H1 (cell line): ENCODE data around the gene UNC119. TPM values are rescaled to one million over a fixed set of nuclear protein-coding genes. Genes with fewer than 3 reads are reported as not detected.

Experiments used
- CTCF ChIA-PET: fragments of 300-600 bp; sonication (Branson Sonifier 250); formaldehyde crosslinking; loops from one replicate; lab custom pipeline; 2021; ENCODE audit not compliant: partially characterized antibody; lab: Charles Lee
- POLR2A ChIA-PET: fragments of 300-600 bp; sonication (Branson Sonifier 250); formaldehyde crosslinking; loops from one replicate; lab custom pipeline; 2021; ENCODE audit warnings: inconsistent platforms; ENCODE audit not compliant: partially characterized antibody; lab: Charles Lee
- DNase-seq, 2 experiments: peaks; one replicate each; pipeline versions ENCODE4 v3.0.0 to v3.0.0-alpha.2; 2010 to 2022; ENCODE audit warnings: low spot score in 2 of 2, low read depth in 1 of 2, mixed read lengths in 1 of 2
- FAIRE-seq: peaks from 2 replicates; lab custom pipeline; 2011; peaks lifted over from hg19 to GRCh38; lab: Jason Lieb, UNC
- H2AFZ ChIP-seq: 2 replicates; pipeline ENCODE4 v1.8.1; 2012; ENCODE audit warnings: low read length, inconsistent platforms
- H2AK5ac ChIP-seq: 2 replicates; pipeline ENCODE4 v1.6.1; 2013; ENCODE audit warnings: low read depth, low read length
- H2BK120ac ChIP-seq: replicated peaks from 2 replicates; pipeline ENCODE3; 2013; ENCODE audit warnings: low read depth, low read length, inconsistent platforms
- H2BK12ac ChIP-seq: 2 replicates; pipeline ENCODE4 v1.6.1; 2013; ENCODE audit warnings: low read depth, low read length
- H2BK15ac ChIP-seq: 2 replicates; pipeline ENCODE4 v1.6.1; 2013; ENCODE audit warnings: low read length
- H2BK20ac ChIP-seq: 2 replicates; pipeline ENCODE4 v1.6.1; 2013; ENCODE audit warnings: low read length
- H2BK5ac ChIP-seq: 2 replicates; pipeline ENCODE4 v1.6.1; 2013; ENCODE audit warnings: low read depth, low read length
- H3K14ac ChIP-seq: 2 replicates; pipeline ENCODE4 v1.6.1; 2013; ENCODE audit warnings: inconsistent platforms; ENCODE audit not compliant: insufficient read length
- H3K18ac ChIP-seq: 2 replicates; pipeline ENCODE4 v1.6.1; 2013; ENCODE audit warnings: low read length; ENCODE audit errors: extremely low read depth
- H3K23ac ChIP-seq: 2 replicates; pipeline ENCODE4 v1.6.1; 2013; ENCODE audit warnings: inconsistent platforms; ENCODE audit not compliant: insufficient read length
- H3K23me2 ChIP-seq: 2 replicates; pipeline ENCODE4 v1.6.1; 2013; ENCODE audit warnings: low read depth, low read length
- H3K27ac ChIP-seq: 2 replicates; pipeline ENCODE4 v1.6.1; 2011; ENCODE audit warnings: low read depth, low read length, inconsistent platforms
- H3K27me3 ChIP-seq, 4 experiments: replicated peaks in 1 of 4; 1 replicate in 1 of 4; 2 replicates in 3 of 4; pipeline versions ENCODE4 v1.6.1 to v1.8.1; 2011 to 2013; ENCODE audit warnings: low read length in 3 of 4, mild to moderate bottlenecking in 3 of 4, inconsistent platforms in 2 of 4, mixed read lengths in 2 of 4, moderate library complexity in 1 of 4; ENCODE audit not compliant: control insufficient read depth in 3 of 4, insufficient read depth in 3 of 4; ENCODE audit errors: extremely low read depth in 1 of 4
- H3K36me3 ChIP-seq, 4 experiments: 2 replicates each; pipeline versions ENCODE4 v1.6.1 to v1.8.1; 2011 to 2013; ENCODE audit warnings: mild to moderate bottlenecking in 4 of 4, low read length in 3 of 4, moderate library complexity in 2 of 4, control low read depth in 1 of 4, inconsistent platforms in 1 of 4; ENCODE audit not compliant: insufficient read depth in 4 of 4, control insufficient read depth in 2 of 4
- H3K4ac ChIP-seq: replicated peaks from 2 replicates; pipeline ENCODE3; 2013; ENCODE audit warnings: low read length, low read depth, mixed read lengths, inconsistent platforms; ENCODE audit not compliant: insufficient read length
- H3K4me1 ChIP-seq, 4 experiments: replicated peaks in 1 of 4; 1 replicate in 1 of 4; 2 replicates in 3 of 4; pipeline versions ENCODE4 v1.6.1 to v1.8.1; 2011 to 2013; ENCODE audit warnings: low read length in 3 of 4, inconsistent platforms in 2 of 4, mixed read lengths in 1 of 4; ENCODE audit not compliant: insufficient read depth in 4 of 4, control insufficient read depth in 3 of 4
- H3K4me2 ChIP-seq, 2 experiments: 2 replicates each; pipeline versions ENCODE4 v1.6.1 to v1.8.1; 2011 to 2013; ENCODE audit warnings: low read depth in 2 of 2, low read length in 2 of 2, control low read depth in 1 of 2, inconsistent platforms in 1 of 2, mild to moderate bottlenecking in 1 of 2; ENCODE audit not compliant: insufficient read depth in 1 of 2
- H3K4me3 ChIP-seq, 4 experiments: fragments of 200-600, 300-600 bp in 1 of 4; sonication (generic), shearing (Covaris generic), sonication (Bioruptor Twin) in 1 of 4; 2 replicates each; pipeline versions ENCODE4 v1.5.1 to v1.8.1; 2011 to 2016; ENCODE audit warnings: low read length in 4 of 4, low read depth in 3 of 4, control low read depth in 2 of 4, inconsistent platforms in 2 of 4, mild to moderate bottlenecking in 2 of 4, mixed read lengths in 1 of 4, moderate library complexity in 1 of 4; ENCODE audit not compliant: insufficient read depth in 2 of 4; ENCODE audit errors: extremely low read depth in 1 of 4
- H3K56ac ChIP-seq: replicated peaks from 2 replicates; pipeline ENCODE3; 2013; ENCODE audit warnings: low read depth, mild to moderate bottlenecking, mixed read lengths, low read length, inconsistent platforms; ENCODE audit not compliant: insufficient read length
- H3K79me1 ChIP-seq: 2 replicates; pipeline ENCODE4 v1.6.1; 2013; ENCODE audit warnings: low read depth, low read length, control low read depth
- H3K79me2 ChIP-seq, 2 experiments: 2 replicates each; pipeline versions ENCODE4 v1.6.1 to v1.8.1; 2012 to 2013; ENCODE audit warnings: low read length in 2 of 2, mild to moderate bottlenecking in 2 of 2, inconsistent platforms in 1 of 2; ENCODE audit not compliant: insufficient read depth in 2 of 2, control insufficient read depth in 1 of 2
- H3K9ac ChIP-seq, 4 experiments: replicated peaks in 1 of 4; 1 replicate in 1 of 4; 2 replicates in 3 of 4; pipeline versions ENCODE4 v1.6.1 to v1.8.1; 2011 to 2013; ENCODE audit warnings: low read depth in 3 of 4, low read length in 3 of 4, control low read depth in 2 of 4, mild to moderate bottlenecking in 2 of 4, moderate library complexity in 2 of 4, inconsistent platforms in 1 of 4; ENCODE audit errors: extremely low read depth in 1 of 4
- H3K9me3 ChIP-seq, 2 experiments: 2 replicates each; pipeline versions ENCODE4 v1.6.1 to v1.8.1; 2012 to 2013; ENCODE audit warnings: mild to moderate bottlenecking in 2 of 2, moderate library complexity in 2 of 2, control low read depth in 1 of 2, inconsistent platforms in 1 of 2, low read depth in 1 of 2, low read length in 1 of 2, mixed read lengths in 1 of 2; ENCODE audit not compliant: insufficient read depth in 2 of 2
- H4K20me1 ChIP-seq, 2 experiments: replicated peaks in 1 of 2; 2 replicates each; pipeline versions ENCODE3 to v1.8.1; 2011 to 2013; ENCODE audit warnings: inconsistent platforms in 2 of 2, low read length in 2 of 2, mild to moderate bottlenecking in 1 of 2; ENCODE audit not compliant: insufficient read depth in 2 of 2, control insufficient read depth in 1 of 2
- H4K5ac ChIP-seq: 2 replicates; pipeline ENCODE4 v1.6.1; 2013; ENCODE audit warnings: low read length, low read depth, mixed read lengths, inconsistent platforms; ENCODE audit not compliant: insufficient read length
- H4K8ac ChIP-seq: 2 replicates; pipeline ENCODE4 v1.8.0; 2013; ENCODE audit warnings: mild to moderate bottlenecking, moderate library complexity, low read length, inconsistent platforms; ENCODE audit not compliant: insufficient read depth; ENCODE audit errors: extremely low read depth
- H4K91ac ChIP-seq: replicated peaks from 2 replicates; pipeline ENCODE3; 2013; ENCODE audit warnings: low read length, mixed read lengths, inconsistent platforms; ENCODE audit not compliant: insufficient read length
- CBX8 ChIP-seq: fragments of 300-800, 300-1000 bp; sonication (generic); IDR thresholded peaks from 2 replicates; pipeline ENCODE4 v1.7.1; 2016; ENCODE audit warnings: low read depth, low read length, borderline replicate concordance
- JUND ChIP-seq: IDR thresholded peaks from 2 replicates; pipeline ENCODE4 v1.6.1; 2011; ENCODE audit warnings: mild to moderate bottlenecking, improper control_type of control experiment, low read length
- MAX ChIP-seq: IDR thresholded peaks from 2 replicates; pipeline ENCODE4 v1.6.1; 2012; ENCODE audit warnings: inconsistent platforms
- NRF1 ChIP-seq: IDR thresholded peaks from 2 replicates; pipeline ENCODE4 v1.6.1; 2011; ENCODE audit warnings: mild to moderate bottlenecking, low read depth, low read length, improper control_type of control experiment
- POLR2A ChIP-seq, 2 experiments: IDR thresholded peaks; 1 replicate in 1 of 2; 2 replicates in 1 of 2; pipeline ENCODE4 v1.6.1; 2011; ENCODE audit warnings: low read depth in 2 of 2, low read length in 2 of 2, mild to moderate bottlenecking in 2 of 2; ENCODE audit errors: control extremely low read depth in 1 of 2
- POLR2AphosphoS5 ChIP-seq: IDR thresholded peaks from 2 replicates; pipeline ENCODE4 v1.6.1; 2011; ENCODE audit warnings: low read depth, low read length
- RAD21 ChIP-seq, 2 experiments: IDR thresholded peaks in 1 of 2; conservative IDR thresholded peaks in 1 of 2; 2 replicates each; pipeline ENCODE4 v1.6.1; 2011; ENCODE audit warnings: low read depth in 2 of 2, low read length in 2 of 2, improper control_type of control experiment in 1 of 2, inconsistent platforms in 1 of 2, mild to moderate bottlenecking in 1 of 2, moderate library complexity in 1 of 2
- RXRA ChIP-seq: IDR thresholded peaks from 2 replicates; pipeline ENCODE4 v1.6.1; 2011; ENCODE audit warnings: low read depth, mild to moderate bottlenecking, low read length, moderate library complexity; ENCODE audit not compliant: insufficient read depth
- SUZ12 ChIP-seq: fragments of 200-600 bp; sonication (generic); IDR thresholded peaks from 2 replicates; pipeline ENCODE4 v1.6.1; 2012; ENCODE audit warnings: mild to moderate bottlenecking, inconsistent platforms, low read length, moderate library complexity, mixed read lengths
- TAF1 ChIP-seq: IDR thresholded peaks from 2 replicates; pipeline ENCODE4 v1.6.1; 2011; ENCODE audit warnings: mild to moderate bottlenecking, low read depth, low read length
- TAF7 ChIP-seq: optimal IDR thresholded peaks from 2 replicates; pipeline ENCODE3; 2011; ENCODE audit warnings: low read depth, mild to moderate bottlenecking, inconsistent platforms, low read length, moderate library complexity, borderline replicate concordance
- WGBS, 2 experiments: shearing (Covaris generic) in 1 of 2; methylation state at CpG; one replicate each; pipeline versions ENCODE4 v1.1.6 to v1.1.7; 2013 to 2015; ENCODE audit warnings: low lambda C conversion rate in 2 of 2, mixed read lengths in 2 of 2, inconsistent platforms in 1 of 2, low coverage in 1 of 2, missing lambda C conversion rate in 1 of 2; ENCODE audit not compliant: insufficient replicate concordance in 2 of 2, insufficient coverage in 1 of 2, insufficient read length in 1 of 2; ENCODE audit errors: extremely low coverage in 1 of 2, missing lambda C conversion rate in 1 of 2; 5-methylcytosine and 5-hydroxymethylcytosine counted together
- polyA plus RNA-seq, 7 experiments: library from polyadenylated mRNA; depleted of rRNA in 3 of 7; stranded (reverse) in 5 of 7; unstranded in 2 of 7; fragments of >200 nt in 5 of 7; fragments of 200-250 nt in 2 of 7; gene quantifications; 1 replicate in 5 of 7; 2 replicates in 1 of 7; 4 replicates in 1 of 7; pipeline versions ENCODE4 v1.2.1 to v1.2.3, GENCODE V29; 2011 to 2013; ENCODE audit warnings: missing spikeins in 2 of 7, mixed read lengths in 2 of 7
- total RNA-seq: library from RNA; stranded (reverse); fragmentation: NEBNext Ultra II Directional; extraction: Animal tissue kit (Norgen Biotek cat#: 25700); gene quantifications from 2 replicates; pipeline ENCODE4 v1.2.1, GENCODE V29; 2021

The UNC119 gene
- total and polyA plus RNA-seq, 2 of the 8 experiments (the other 6 are each of a cell fraction or from before 2014, with no cell fraction given) = 43.5 to 94.4 TPM

- H3K14ac ChIP-seq = no peak overlapping the region
- H2BK20ac ChIP-seq = no peak overlapping the region
- H4K5ac ChIP-seq = no peak overlapping the region
- H3K4me3 ChIP-seq = no peak overlapping the region
- H3K27ac ChIP-seq = no peak overlapping the region
- peaks cover 0 to 10% of the 10 kb centered on the region in 2 experiments; a peak in 1 of 4 replicates for H3K79me2 ChIP-seq
- peak; percentile 36 for FAIRE-seq
- no peak overlapping the region for H2BK12ac ChIP-seq
- no peak overlapping the region for H2BK15ac ChIP-seq
- no peak overlapping the region for H2BK120ac ChIP-seq
- WGBS, 2 experiments = 78% methylated on average over 25 of the region's 26 CpGs; no CpG with 5 or more reads in 1 of the 2 experiments
- no peak overlapping the region for H3K23ac ChIP-seq
- no peak overlapping the region for H3K18ac ChIP-seq
- peaks cover 0 to 7% (median 2%) of the 10 kb centered on the region in 4 experiments; a peak in 3 of 8 replicates for H3K36me3 ChIP-seq
- no peaks in the 10 kb centered on the region for H3K9me3 ChIP-seq
- H2AFZ ChIP-seq = no peak overlapping the region
- peaks cover 7% of the 10 kb centered on the region; the same call in 1 of the 2 replicates for H3K23me2 ChIP-seq
- no peak overlapping the region for H3K4ac ChIP-seq
- ChIA-PET CTCF (interaction anchor here (0.7 to 18.4 kb wide), 30 partner anchors 10 to 923 kb away, joined by 3 to 547 read pairs (median 4); partner anchors contain the start of genes ALDOC, FOXN1, PIGS and POLDIP2), POLR2A (interaction anchor here (1.0 to 1.8 kb wide), 4 partner anchors 29 to 51 kb away, joined by 3 to 5 read pairs (median 4); partner anchors contain the start of genes ALDOC and FOXN1)
- H3K4me1 ChIP-seq = peaks cover 0 to 15% (median 7%) of the 10 kb centered on the region in 4 experiments; a peak in 5 of 7 replicates
- no peak overlapping the region for H3K56ac ChIP-seq
- H3K4me2 ChIP-seq = no peak overlapping the region
- H3K9ac ChIP-seq = no peak overlapping the region
- H3K79me1 ChIP-seq = peaks cover 7% of the 10 kb centered on the region
- H2BK5ac ChIP-seq = no peak overlapping the region
- H4K8ac ChIP-seq = no peak overlapping the region
- H3K27me3 ChIP-seq = no peaks in the 10 kb centered on the region; a peak in 1 of 7 replicates
- H4K91ac ChIP-seq = no peak overlapping the region
- H2AK5ac ChIP-seq = no peak overlapping the region
- peaks cover 2 to 12% of the 10 kb centered on the region in 2 experiments for H4K20me1 ChIP-seq
- peak; percentile 53 to 98 for DNase-seq
- TF ChIP-seq JUND = no peak
- no peak for TF ChIP-seq POLR2A (IDR thresholded peaks at IDR 0.05; ENCODE audit: control extremely low read depth in 1 of 2, low read depth in 2 of 2, low read length in 2 of 2)
- no peak for TF ChIP-seq POLR2AphosphoS5
- TF ChIP-seq RXRA = no peak
- no peak; the same call in 1 of the 2 replicates for TF ChIP-seq NRF1
- TF ChIP-seq CBX8 = no peak
- 0 out of 2 replicates have a peak, but pooled peaks have one; percentile 7 for TF ChIP-seq MAX
- TF ChIP-seq RAD21 (IDR thresholded peaks at IDR 0.05 in 1 of 2, conservative IDR thresholded peaks at IDR 0.05 in 1 of 2; ENCODE audit: low read depth in 2 of 2, low read length in 2 of 2) = peak; percentile 66 to 79
- TF ChIP-seq TAF1 = no peak
- no peak for TF ChIP-seq TAF7
- TF ChIP-seq SUZ12 = no peak
Measured at GRCh38 chr17:28547623-28548416, 4.6 kb downstream of the UNC119 start.
